Colonic mucosa (tissue), 4 donors: ENCODE data around the gene RXFP4. TPM values are rescaled to one million over a fixed set of nuclear protein-coding genes. Genes with fewer than 3 reads are reported as not detected.
"Not testable (repeated sequence)": the region's sequence is repeated elsewhere in the genome, so short reads cannot be mapped to it uniquely, and the experiment has no call there.

ENCODE experiments used
- DNase-seq: peaks from one replicate; pipeline ENCODE4 v3.0.0-alpha.2; 2020
- H3K27ac ChIP-seq: fragments of 200-600 bp; one replicate; pipeline ENCODE4 v1.8.0; 2021
- H3K27me3 ChIP-seq: fragments of 200-600 bp; one replicate; pipeline ENCODE4 v1.8.0; 2021
- H3K36me3 ChIP-seq: fragments of 200-600 bp; one replicate; pipeline ENCODE4 v1.8.0; 2021
- H3K4me1 ChIP-seq: fragments of 200-600 bp; one replicate; pipeline ENCODE4 v1.8.0; 2021; ENCODE audit warnings: mild to moderate bottlenecking
- H3K4me3 ChIP-seq: fragments of 200-600 bp; one replicate; pipeline ENCODE4 v1.8.0; 2021
- H3K9ac ChIP-seq, 2 donors: one replicate each; pipeline ENCODE4 v1.7.0; 2013; ENCODE audit warnings: control low read depth in 2 of 2, low read depth in 2 of 2, low read length in 2 of 2
- H3K9me3 ChIP-seq: fragments of 200-600 bp; one replicate; pipeline ENCODE4 v1.8.0; 2021
- intact Hi-C: fragments of 100-400 bp; cut with DNase I; formaldehyde crosslinking; loops from one replicate; pipeline ENCODE4 v1.14.1; 2022
- total RNA-seq, 2 donors: library from RNA; stranded (reverse); fragmentation: NEBNext Ultra II Directional in 1 of 2; extraction: Animal tissue kit (Norgen Biotek cat#: 25700) in 1 of 2; gene quantifications; one replicate each; pipeline ENCODE4 v1.2.1, GENCODE V29; 2021
- TF ChIP-seq, protein P1 (sequence below): fragments of 200-600 bp; IDR thresholded peaks from one replicate; pipeline ENCODE4 v1.8.0; 2022; ENCODE audit warnings: antibody characterized with exemption, mild to moderate bottlenecking
- donor health status: healthy.
- donor health status: DM: no; HTN: no; CAD: no.
- donor health status: DM: no; HTN: no; CAD: no.

The RXFP4 gene
- total RNA-seq, 2 donors from 2014 or later, result 4.2 to 4.6 TPM

GRCh38 chr1:155919801-155920200, 21.6 kb upstream of the RXFP4 start:
- H3K27ac ChIP-seq, result no peak overlapping the region
- peaks cover 27% of the 10 kb centered on the region for H3K36me3 ChIP-seq
- intact Hi-C loops, result no loop called here
- DNase-seq, result no peak
- no peaks in the 10 kb centered on the region for H3K4me1 ChIP-seq
- H3K9ac ChIP-seq, result no peak overlapping the region
- no peaks in the 10 kb centered on the region for H3K27me3 ChIP-seq
- H3K9me3 ChIP-seq, result no peaks in the 10 kb centered on the region
- H3K4me3 ChIP-seq, result no peak overlapping the region
- TF ChIP-seq, protein P1, sequence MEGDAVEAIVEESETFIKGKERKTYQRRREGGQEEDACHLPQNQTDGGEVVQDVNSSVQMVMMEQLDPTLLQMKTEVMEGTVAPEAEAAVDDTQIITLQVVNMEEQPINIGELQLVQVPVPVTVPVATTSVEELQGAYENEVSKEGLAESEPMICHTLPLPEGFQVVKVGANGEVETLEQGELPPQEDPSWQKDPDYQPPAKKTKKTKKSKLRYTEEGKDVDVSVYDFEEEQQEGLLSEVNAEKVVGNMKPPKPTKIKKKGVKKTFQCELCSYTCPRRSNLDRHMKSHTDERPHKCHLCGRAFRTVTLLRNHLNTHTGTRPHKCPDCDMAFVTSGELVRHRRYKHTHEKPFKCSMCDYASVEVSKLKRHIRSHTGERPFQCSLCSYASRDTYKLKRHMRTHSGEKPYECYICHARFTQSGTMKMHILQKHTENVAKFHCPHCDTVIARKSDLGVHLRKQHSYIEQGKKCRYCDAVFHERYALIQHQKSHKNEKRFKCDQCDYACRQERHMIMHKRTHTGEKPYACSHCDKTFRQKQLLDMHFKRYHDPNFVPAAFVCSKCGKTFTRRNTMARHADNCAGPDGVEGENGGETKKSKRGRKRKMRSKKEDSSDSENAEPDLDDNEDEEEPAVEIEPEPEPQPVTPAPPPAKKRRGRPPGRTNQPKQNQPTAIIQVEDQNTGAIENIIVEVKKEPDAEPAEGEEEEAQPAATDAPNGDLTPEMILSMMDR, result no peak

GRCh38 chr1:155920717-155921116, 20.7 kb upstream of the RXFP4 start:
- Histone ChIP-seq H3K4me3 (no peak overlapping the region), H3K4me1 (no peaks in the 10 kb centered on the region), H3K27ac (no peak overlapping the region), H3K27me3 (no peaks in the 10 kb centered on the region), H3K9ac (no peak overlapping the region), H3K36me3 (peaks cover 28% of the 10 kb centered on the region), H3K9me3 (no peaks in the 10 kb centered on the region)
- TF ChIP-seq, protein P1, result no peak
- DNase-seq, result no peak
- intact Hi-C loops, result no loop called here

DNA sequence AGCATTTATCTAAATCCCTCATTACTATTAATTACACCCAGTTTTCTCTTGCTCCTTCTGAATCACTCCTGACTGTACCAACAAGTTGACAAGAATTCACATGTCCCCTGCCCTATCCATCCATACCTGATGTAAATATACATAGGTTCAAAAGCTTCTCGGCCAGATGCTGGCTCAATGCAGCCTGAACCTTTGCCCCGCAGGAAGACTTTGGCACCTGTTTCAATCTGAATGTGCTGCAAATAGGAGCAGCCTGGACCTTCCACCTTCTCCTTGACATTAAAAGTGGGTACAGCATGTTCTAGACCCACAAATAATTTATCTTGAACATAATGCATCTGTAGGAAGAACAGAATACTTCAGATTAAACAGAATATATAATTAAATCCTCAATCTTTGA, 15.9 kb upstream of the RXFP4 start:
- no peaks in the 10 kb centered on the region for H3K27me3 ChIP-seq
- H3K9me3 ChIP-seq, result no peaks in the 10 kb centered on the region
- DNase-seq, result no peak
- H3K9ac ChIP-seq, result no peak overlapping the region
- peaks cover 5% of the 10 kb centered on the region for H3K4me1 ChIP-seq
- H3K36me3 ChIP-seq, result peaks cover 26% of the 10 kb centered on the region
- H3K27ac ChIP-seq, result no peak overlapping the region
- no peak overlapping the region for H3K4me3 ChIP-seq
- intact Hi-C loops, result no loop called here
- TF ChIP-seq, protein P1, result no peak

- Histone ChIP-seq H3K27ac (no peak overlapping the region), H3K9me3 (no peaks in the 10 kb centered on the region), H3K4me3 (no peak overlapping the region), H3K4me1 (peaks cover 18% of the 10 kb centered on the region), H3K9ac (no peak overlapping the region), H3K27me3 (no peaks in the 10 kb centered on the region), H3K36me3 (peaks cover 18% of the 10 kb centered on the region)
- TF ChIP-seq, protein P1, result no peak
- DNase-seq, result no peak
- intact Hi-C loops, result no loop called here
Measured at GRCh38 chr1:155929057-155929456, 12.4 kb upstream of the RXFP4 start.

GRCh38 chr1:155930725-155931124, 10.7 kb upstream of the RXFP4 start:
- H3K9me3 ChIP-seq, H3K27me3 ChIP-seq, DNase-seq, intact Hi-C loops: not testable (repeated sequence)
- Histone ChIP-seq H3K4me3 (peak overlapping the region; percentile 11), H3K9ac (peak overlapping the region; percentile 18 to 66), H3K36me3 (peaks cover 13% of the 10 kb centered on the region), H3K4me1 (peaks cover 18% of the 10 kb centered on the region), H3K27ac (peak overlapping the region; percentile 46)

- Histone ChIP-seq H3K9me3 (no peaks in the 10 kb centered on the region), H3K4me1 (peaks cover 18% of the 10 kb centered on the region), H3K27me3 (no peaks in the 10 kb centered on the region), H3K9ac (peak overlapping the region in 1 of 2 donors; percentile 66), H3K36me3 (peaks cover 6% of the 10 kb centered on the region), H3K27ac (peak overlapping the region; percentile 46), H3K4me3 (peak overlapping the region; percentile 11)
- DNase-seq, result no peak
- TF ChIP-seq, protein P1, result no peak
- intact Hi-C loops, result no loop called here
Measured at GRCh38 chr1:155931332-155932038, 10.0 kb upstream of the RXFP4 start.
